Mucosa of stomach (tissue), 1 donor: Measurements from ENCODE around the gene ARMC2.

Source experiments
- H3K27me3 ChIP-seq: one replicate; pipeline ENCODE4 v1.7.0; 2013; ENCODE audit warnings: mild to moderate bottlenecking, low read length; ENCODE audit not compliant: control insufficient read depth, insufficient read depth
- H3K36me3 ChIP-seq: one replicate; pipeline ENCODE4 v1.7.0; 2013; ENCODE audit warnings: low read length; ENCODE audit not compliant: control insufficient read depth, insufficient read depth
- H3K4me1 ChIP-seq: one replicate; pipeline ENCODE4 v1.7.0; 2013; ENCODE audit warnings: mild to moderate bottlenecking, low read length; ENCODE audit not compliant: control insufficient read depth, insufficient read depth
- H3K4me3 ChIP-seq: one replicate; pipeline ENCODE4 v1.7.0; 2013; ENCODE audit warnings: low read length
- H3K9ac ChIP-seq: one replicate; pipeline ENCODE4 v1.7.0; 2013; ENCODE audit warnings: mild to moderate bottlenecking, low read length, moderate library complexity
- H3K9me3 ChIP-seq: one replicate; pipeline ENCODE4 v1.7.0; 2013; ENCODE audit warnings: mild to moderate bottlenecking, low read length, moderate library complexity; ENCODE audit not compliant: control insufficient read depth
- donor health status: Pancreatic carcinoma.

ARMC2 gene

DNA sequence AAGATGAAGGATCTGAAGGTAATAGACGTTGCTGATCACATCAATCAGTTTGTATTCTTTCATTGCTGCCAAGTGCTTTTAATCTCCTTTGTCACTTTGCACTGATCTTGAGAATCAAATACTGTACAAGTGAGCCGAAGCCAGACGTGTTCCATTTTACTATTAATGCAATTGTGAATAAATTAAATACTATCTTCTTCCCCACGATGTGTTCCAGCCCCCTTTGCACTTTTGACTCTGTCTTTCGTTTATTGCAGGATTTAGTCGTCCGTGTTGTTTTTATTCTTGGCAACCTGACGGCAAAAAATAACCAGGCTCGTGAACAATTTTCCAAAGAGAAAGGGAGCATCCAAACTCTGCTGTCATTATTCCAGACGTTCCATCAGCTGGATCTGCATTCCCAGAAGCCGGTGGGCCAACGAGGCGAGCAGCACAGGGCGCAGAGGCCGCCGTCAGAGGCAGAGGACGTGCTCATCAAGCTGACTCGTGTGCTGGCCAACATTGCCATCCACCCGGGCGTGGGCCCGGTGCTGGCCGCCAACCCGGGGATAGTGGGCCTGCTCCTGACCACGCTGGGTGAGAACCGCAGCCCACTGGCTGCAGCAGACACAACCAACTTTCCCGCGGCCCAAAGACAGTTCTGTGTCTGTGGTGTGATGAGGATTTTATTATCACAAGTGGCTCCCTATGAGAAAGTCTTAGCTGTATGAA is 104.7 kb downstream of the ARMC2 start:
- Histone ChIP-seq H3K9me3 (no peaks in the 10 kb centered on the region), H3K27me3 (no peaks in the 10 kb centered on the region), H3K36me3 (no peaks in the 10 kb centered on the region), H3K4me1 (peaks cover 7% of the 10 kb centered on the region), H3K9ac (no peak overlapping the region), H3K4me3 (no peak overlapping the region)

- Histone ChIP-seq H3K4me3 (no peak overlapping the region), H3K4me1 (peaks cover 7% of the 10 kb centered on the region)
Observed at GRCh38 chr6:108953681-108954080, 105.5 kb downstream of the ARMC2 start.

GRCh38 chr6:108955329-108955949 is 107.2 kb downstream of the ARMC2 start:
- Histone ChIP-seq H3K36me3 (no peaks in the 10 kb centered on the region), H3K27me3 (no peaks in the 10 kb centered on the region), H3K4me1 (peaks cover 7% of the 10 kb centered on the region), H3K9ac (no peak overlapping the region), H3K4me3 (no peak overlapping the region), H3K9me3 (no peaks in the 10 kb centered on the region)

More at GRCh38 chr6:108953681-108954080, 105.5 kb downstream of the ARMC2 start:
- Histone ChIP-seq H3K9ac (no peak overlapping the region), H3K9me3 (no peaks in the 10 kb centered on the region), H3K27me3 (no peaks in the 10 kb centered on the region), H3K36me3 (no peaks in the 10 kb centered on the region)

GRCh38 chr6:108957221-108957620 is 109.0 kb downstream of the ARMC2 start:
- H3K4me1 ChIP-seq = no peaks in the 10 kb centered on the region
- no peak overlapping the region for H3K9ac ChIP-seq
- H3K27me3 ChIP-seq = no peaks in the 10 kb centered on the region
- no peaks in the 10 kb centered on the region for H3K9me3 ChIP-seq
- H3K36me3 ChIP-seq = no peaks in the 10 kb centered on the region
- H3K4me3 ChIP-seq = no peak overlapping the region

DNA sequence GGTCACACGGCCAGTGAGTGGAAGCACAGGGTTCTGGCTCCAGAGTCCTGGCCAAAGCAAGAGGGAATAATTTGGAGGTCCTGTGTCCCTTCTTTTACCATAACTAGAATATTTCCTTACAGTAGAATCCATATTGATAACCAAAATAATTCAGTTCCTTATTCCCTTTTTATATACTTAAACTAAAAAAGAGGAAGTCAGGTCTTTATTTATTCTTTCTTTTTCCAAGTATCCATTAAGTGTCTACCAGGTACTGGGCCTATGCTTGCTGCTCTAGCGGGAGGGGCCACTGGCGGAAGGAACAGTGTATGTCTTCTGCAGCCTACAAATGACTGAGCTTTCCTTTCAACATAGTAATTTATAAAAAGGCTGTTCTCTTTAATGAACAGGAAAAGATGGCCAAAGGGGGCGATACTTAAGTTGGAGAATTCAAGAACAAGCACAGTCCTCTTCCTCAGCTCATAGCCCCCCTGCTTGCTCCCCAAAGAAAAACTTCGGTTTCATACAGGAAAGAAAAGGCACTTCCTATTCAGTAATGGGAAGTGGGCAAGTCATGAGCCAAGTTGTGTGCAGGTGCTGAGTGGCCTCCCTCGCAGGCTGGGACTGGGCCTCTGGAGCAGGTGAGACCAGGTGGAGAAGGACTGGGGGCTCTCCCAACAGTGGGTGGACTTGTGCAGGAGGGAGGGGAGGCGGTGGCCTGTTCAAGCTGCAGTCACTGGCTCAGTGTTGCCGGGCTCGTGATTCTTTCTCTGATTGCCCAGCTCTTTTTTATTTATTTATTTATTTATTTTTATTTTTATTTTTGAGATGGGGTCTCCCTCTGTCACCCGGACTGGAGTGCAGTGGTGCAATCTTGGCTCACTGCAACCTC is 110.9 kb downstream of the ARMC2 start:
- no peak overlapping the region for H3K4me3 ChIP-seq
- no peaks in the 10 kb centered on the region for H3K27me3 ChIP-seq
- no peaks in the 10 kb centered on the region for H3K4me1 ChIP-seq
- no peaks in the 10 kb centered on the region for H3K36me3 ChIP-seq
- H3K9me3 ChIP-seq = no peaks in the 10 kb centered on the region
- H3K9ac ChIP-seq = no peak overlapping the region

- Histone ChIP-seq H3K4me1 (no peaks in the 10 kb centered on the region), H3K36me3 (no peaks in the 10 kb centered on the region), H3K27me3 (no peaks in the 10 kb centered on the region), H3K9me3 (no peaks in the 10 kb centered on the region), H3K4me3 (no peak overlapping the region), H3K9ac (no peak overlapping the region)
Observed at GRCh38 chr6:108959972-108960582, 111.9 kb downstream of the ARMC2 start.

- no peak overlapping the region for H3K4me3 ChIP-seq
- no peak overlapping the region for H3K9ac ChIP-seq
- H3K9me3 ChIP-seq = no peaks in the 10 kb centered on the region
- no peaks in the 10 kb centered on the region for H3K36me3 ChIP-seq
- H3K27me3 ChIP-seq = no peaks in the 10 kb centered on the region
- no peaks in the 10 kb centered on the region for H3K4me1 ChIP-seq
Observed at GRCh38 chr6:108960601-108961000, 112.4 kb downstream of the ARMC2 start.

DNA sequence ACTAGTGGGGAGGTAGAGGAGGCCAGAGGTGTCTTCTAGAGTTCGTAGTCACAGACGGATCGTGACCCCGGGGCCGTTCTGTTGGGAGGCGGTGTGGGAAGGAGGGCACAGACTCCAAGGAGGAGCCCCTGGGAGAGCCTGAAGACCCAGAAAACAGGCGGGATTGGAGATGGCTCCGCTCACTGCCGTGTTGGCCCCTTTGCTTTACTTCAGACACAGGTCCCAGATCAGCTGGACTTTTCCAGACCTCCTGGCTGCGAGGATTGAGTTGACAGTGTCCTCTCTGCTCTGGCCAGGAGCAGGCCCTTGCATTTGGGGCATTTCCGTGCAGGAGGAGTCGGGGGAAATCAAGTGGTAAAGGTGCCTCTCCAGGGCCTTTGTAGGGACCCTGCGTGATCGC is 112.9 kb downstream of the ARMC2 start:
- Histone ChIP-seq H3K36me3 (no peaks in the 10 kb centered on the region), H3K4me3 (no peak overlapping the region), H3K9ac (no peak overlapping the region), H3K4me1 (no peaks in the 10 kb centered on the region), H3K27me3 (no peaks in the 10 kb centered on the region), H3K9me3 (no peaks in the 10 kb centered on the region)

DNA sequence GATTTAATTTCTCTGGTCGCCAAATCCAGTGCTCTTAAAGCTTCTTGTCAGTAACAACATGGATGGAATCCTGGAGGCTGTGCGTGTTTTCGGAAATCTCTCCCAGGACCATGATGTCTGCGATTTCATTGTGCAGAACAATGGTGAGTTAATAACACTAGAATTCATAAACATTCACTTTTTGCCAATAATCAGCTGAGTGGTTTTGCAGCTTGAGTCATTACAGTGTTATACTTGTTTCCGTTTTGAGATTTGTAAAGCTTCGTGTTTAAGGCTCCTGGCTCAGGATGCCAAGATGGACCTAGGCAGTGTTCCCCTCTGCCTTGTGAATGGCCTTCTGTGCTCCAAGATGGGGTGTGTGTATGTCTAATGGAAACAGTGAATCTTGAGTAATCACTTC is 113.8 kb downstream of the ARMC2 start:
- Histone ChIP-seq H3K9ac (no peak overlapping the region), H3K4me3 (no peak overlapping the region), H3K4me1 (peaks cover 7% of the 10 kb centered on the region), H3K9me3 (no peaks in the 10 kb centered on the region), H3K36me3 (no peaks in the 10 kb centered on the region), H3K27me3 (no peaks in the 10 kb centered on the region)

DNA sequence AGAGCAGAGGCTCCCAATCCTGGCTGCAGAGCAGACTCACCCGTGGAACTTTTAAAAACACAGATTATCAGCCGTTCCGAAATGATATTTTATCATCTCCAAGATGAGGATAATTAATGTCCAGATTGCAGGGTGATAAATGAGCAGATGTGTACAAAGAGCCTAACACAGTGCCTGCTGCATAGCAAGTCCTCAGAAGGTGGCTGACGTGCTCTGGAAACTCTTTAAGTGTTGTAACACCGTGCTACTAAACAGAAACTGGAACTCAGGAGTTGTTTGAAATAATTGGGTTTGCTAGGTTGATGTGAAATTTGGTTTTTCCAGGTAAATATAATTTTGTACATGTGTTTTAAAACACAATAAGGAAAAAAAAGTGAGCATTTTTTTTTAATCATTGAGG is 118.0 kb downstream of the ARMC2 start:
- Histone ChIP-seq H3K27me3 (no peaks in the 10 kb centered on the region), H3K4me1 (peaks cover 22% of the 10 kb centered on the region), H3K9me3 (no peaks in the 10 kb centered on the region), H3K36me3 (no peaks in the 10 kb centered on the region), H3K4me3 (no peak overlapping the region), H3K9ac (no peak overlapping the region)

- H3K4me1 ChIP-seq = peaks cover 28% of the 10 kb centered on the region
- no peaks in the 10 kb centered on the region for H3K9me3 ChIP-seq
- no peaks in the 10 kb centered on the region for H3K36me3 ChIP-seq
- no peak overlapping the region for H3K4me3 ChIP-seq
- no peak overlapping the region for H3K9ac ChIP-seq
- H3K27me3 ChIP-seq = no peaks in the 10 kb centered on the region
Observed at GRCh38 chr6:108966855-108967755, 118.9 kb downstream of the ARMC2 start.
